Esophagus squamous epithelium (tissue), 5 donors: Measurements from ENCODE around the gene HOXC10. TPM values are rescaled to one million over a fixed set of nuclear protein-coding genes. Genes with fewer than 3 reads are reported as not detected.

ENCODE experiments used
- DNase-seq: peaks from one replicate; lab custom pipeline; 2025; lab: John Stamatoyannopoulos, UW
- H3K27ac ChIP-seq, 4 donors: fragments of 200-600 bp; sonication (generic); one replicate each; pipeline ENCODE4 v1.5.1; 2016 to 2019; ENCODE audit warnings: mild to moderate bottlenecking in 1 of 4
- H3K27me3 ChIP-seq, 4 donors: fragments of 200-600 bp; sonication (generic); 1 replicate in 3 of 4; 2 replicates in 1 of 4; pipeline versions ENCODE4 v1.5.1 to v1.6.0; 2017 to 2021; ENCODE audit warnings: antibody characterized with exemption in 1 of 4
- H3K36me3 ChIP-seq, 3 donors: fragments of 200-600 bp; sonication (generic); one replicate each; pipeline ENCODE4 v1.5.1; 2016 to 2019
- H3K4me1 ChIP-seq, 3 donors: fragments of 200-600 bp; sonication (generic); one replicate each; pipeline ENCODE4 v1.5.1; 2017 to 2019
- H3K4me3 ChIP-seq, 4 donors: fragments of 200-600 bp; sonication (generic); 1 replicate in 3 of 4; 2 replicates in 1 of 4; pipeline ENCODE4 v1.5.1; 2016 to 2019; ENCODE audit warnings: mild to moderate bottlenecking in 2 of 4, moderate library complexity in 1 of 4
- H3K9me3 ChIP-seq, 3 donors: fragments of 200-600 bp; sonication (generic); one replicate each; pipeline ENCODE4 v1.5.1; 2016 to 2019
- CTCF ChIP-seq, 6 experiments: fragments of 450-650 bp in 4 of 6; fragments of 200-600 bp in 2 of 6; sonication (generic) in 2 of 6; IDR thresholded peaks; one replicate each; pipeline ENCODE4 v1.5.1; 2016 to 2019; ENCODE audit warnings: antibody characterized with exemption in 6 of 6, mild to moderate bottlenecking in 4 of 6, moderate library complexity in 4 of 6
- POLR2A ChIP-seq, 4 donors: fragments of 450-650 bp; IDR thresholded peaks; one replicate each; pipeline ENCODE4 v1.6.1; 2017; ENCODE audit warnings: antibody characterized with exemption in 4 of 4, mild to moderate bottlenecking in 4 of 4, moderate library complexity in 3 of 4
- WGBS, 2 donors: methylation state at CpG; one replicate each; pipeline ENCODE4 v1.1.5; 2018; 5-methylcytosine and 5-hydroxymethylcytosine counted together
- intact Hi-C: fragments of 100-400 bp; cut with DNase I; formaldehyde crosslinking; loops from one replicate; pipeline ENCODE4 v1.15.0; 2022
- total RNA-seq, 4 donors: library from RNA; depleted of rRNA; stranded (reverse); fragments of >200 nt; gene quantifications; one replicate each; pipeline ENCODE4 v1.1.0, GENCODE V29; 2016
- donor health status: DM: yes; HTN: yes; CAD: no.

Gene HOXC10
- total RNA-seq, 4 donors from 2014 or later: 0.31 to 1.3 TPM; not detected in 2

- WGBS, 2 donors: 15 to 26% methylated on average over 5 of the region's 5 CpGs
Observed at GRCh38 chr12:53941750-53942149, 43.2 kb upstream of the HOXC10 start.

DNA sequence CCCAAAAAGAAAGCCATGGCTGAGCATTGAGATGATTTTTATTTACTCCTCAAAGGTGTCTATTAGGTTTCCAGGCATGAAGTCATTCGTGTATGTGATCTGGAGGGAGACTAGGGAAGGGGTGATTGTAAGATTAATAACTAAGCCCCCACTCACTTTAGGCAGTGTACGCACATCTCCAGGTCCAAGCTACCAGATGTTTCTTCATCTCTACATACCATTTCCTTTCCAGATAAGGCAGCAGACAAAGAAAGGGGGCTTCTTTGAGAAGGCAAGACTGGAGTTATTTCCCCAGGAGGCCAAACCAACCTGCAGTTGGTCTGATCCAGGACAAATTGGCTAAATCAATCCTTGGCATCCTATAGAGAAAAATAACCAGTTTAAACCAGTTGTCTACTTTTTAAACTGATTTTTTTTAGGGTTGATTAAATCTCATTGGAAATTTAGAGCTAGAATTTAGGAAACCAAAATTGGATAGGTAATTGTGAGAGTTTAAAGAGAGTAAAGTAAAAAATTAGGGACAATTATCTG is 42.4 kb upstream of the HOXC10 start:
- TF ChIP-seq CTCF (IDR thresholded peaks at IDR 0.05): no peak
- TF ChIP-seq POLR2A (IDR thresholded peaks at IDR 0.05): no peak
- peaks cover 23 to 100% (median 54%) of the 10 kb centered on the region in 4 donors for H3K27me3 ChIP-seq
- no peak overlapping the region for H3K4me3 ChIP-seq
- no peaks in the 10 kb centered on the region for H3K36me3 ChIP-seq
- H3K27ac ChIP-seq: no peak overlapping the region
- no peaks in the 10 kb centered on the region for H3K9me3 ChIP-seq
- 18 to 20% methylated on average over 2 of the region's 2 CpGs for WGBS, 2 donors
- intact Hi-C loops: no loop called here
- H3K4me1 ChIP-seq: peaks cover 6 to 30% (median 9%) of the 10 kb centered on the region in 3 donors
- DNase-seq: no peak

More at GRCh38 chr12:53941750-53942149, 43.2 kb upstream of the HOXC10 start:
- DNase-seq: no peak
- Histone ChIP-seq H3K36me3 (no peaks in the 10 kb centered on the region), H3K4me3 (no peak overlapping the region), H3K9me3 (no peaks in the 10 kb centered on the region), H3K27me3 (peaks cover 23 to 100% (median 55%) of the 10 kb centered on the region in 4 donors), H3K27ac (no peak overlapping the region), H3K4me1 (peaks cover 6 to 30% (median 9%) of the 10 kb centered on the region in 3 donors)
- TF ChIP-seq POLR2A (IDR thresholded peaks at IDR 0.05) (no peak), CTCF (IDR thresholded peaks at IDR 0.05) (no peak)
- intact Hi-C loops: no loop called here

DNA sequence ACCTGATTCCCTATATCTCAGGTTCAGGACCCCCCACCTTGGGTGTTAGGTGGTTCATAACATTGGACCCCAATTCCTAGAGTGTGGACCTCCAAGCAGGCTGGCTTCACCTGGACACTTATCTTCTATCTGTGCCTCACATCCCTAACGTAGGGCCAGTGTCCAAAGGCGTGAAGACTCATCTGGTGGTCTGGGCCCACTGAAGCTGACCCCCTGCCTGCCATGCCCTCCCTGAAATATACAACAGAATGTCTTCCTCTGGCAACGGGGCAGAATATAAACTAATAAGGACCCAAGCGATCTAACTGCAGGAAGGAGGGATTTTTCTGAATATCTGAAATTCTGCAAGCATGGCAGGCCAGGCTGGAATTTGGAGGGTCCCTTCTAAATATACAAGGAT is 40.7 kb upstream of the HOXC10 start:
- Histone ChIP-seq H3K27me3 (peaks cover 13 to 100% (median 45%) of the 10 kb centered on the region in 4 donors), H3K36me3 (no peaks in the 10 kb centered on the region), H3K27ac (no peak overlapping the region), H3K4me3 (no peak overlapping the region), H3K4me1 (peaks cover 0 to 16% (median 4%) of the 10 kb centered on the region in 3 donors), H3K9me3 (no peaks in the 10 kb centered on the region)
- 10 to 25% methylated on average over 3 to 4 of the region's 4 CpGs for WGBS, 2 donors
- TF ChIP-seq POLR2A (IDR thresholded peaks at IDR 0.05): no peak
- no peak for TF ChIP-seq CTCF (IDR thresholded peaks at IDR 0.05)
- DNase-seq: no peak
- intact Hi-C loops: no loop called here

- 12 to 20% methylated on average over 25 to 40 of the region's 51 CpGs for WGBS, 2 donors
- DNase-seq: no peak
Observed at GRCh38 chr12:53944907-53945847, 39.8 kb upstream of the HOXC10 start.

More at GRCh38 chr12:53944907-53945847, 39.8 kb upstream of the HOXC10 start:
- intact Hi-C loops: no loop called here
- peaks cover 21 to 100% (median 49%) of the 10 kb centered on the region in 4 donors for H3K27me3 ChIP-seq
- H3K4me3 ChIP-seq: no peak overlapping the region
- no peak overlapping the region for H3K27ac ChIP-seq
- peaks cover 0 to 6% (median 0%) of the 10 kb centered on the region in 3 donors for H3K4me1 ChIP-seq
- H3K36me3 ChIP-seq: no peaks in the 10 kb centered on the region
- no peak for TF ChIP-seq CTCF (IDR thresholded peaks at IDR 0.05)
- TF ChIP-seq POLR2A (IDR thresholded peaks at IDR 0.05): no peak
- no peaks in the 10 kb centered on the region for H3K9me3 ChIP-seq
